Brain microvascular endothelial cell (primary cell): ENCODE data around the gene TMEM109.

Experiments used
- DNase-seq: peaks from one replicate; pipeline ENCODE4 v3.0.0-alpha.2; 2020
- H3K27ac ChIP-seq: fragments of 250-450 bp; sonication (Bioruptor Pico); 2 replicates; pipeline ENCODE4 v1.5.1; 2020; ENCODE audit warnings: mild to moderate bottlenecking, moderate library complexity
- H3K27me3 ChIP-seq: fragments of 250-450 bp; sonication (Bioruptor Pico); replicated peaks from 2 replicates; pipeline ENCODE4 v1.5.1; 2020; ENCODE audit warnings: mild to moderate bottlenecking
- H3K36me3 ChIP-seq: fragments of 250-450 bp; sonication (Bioruptor Pico); replicated peaks from 2 replicates; pipeline ENCODE4 v1.5.1; 2020; ENCODE audit warnings: mild to moderate bottlenecking
- H3K4me3 ChIP-seq: 2 replicates; pipeline ENCODE4 v1.5.1; 2011; ENCODE audit warnings: low read depth, mild to moderate bottlenecking, control low read depth, low read length, moderate library complexity
- in situ Hi-C: cut with HindIII; loops from 2 replicates; pipeline ENCODE4 v1.10.0; 2017; ENCODE audit warnings: low sequenced_read_pairs, low pct_ligation_motif_present
- TF ChIP-seq, protein P1 (sequence below): IDR thresholded peaks from 2 replicates; pipeline ENCODE4 v1.5.1; 2011; ENCODE audit warnings: low read depth, mild to moderate bottlenecking, moderate library complexity, low read length, control low read depth, inconsistent platforms; ENCODE audit errors: missing control alignments

TMEM109 gene, protein sequence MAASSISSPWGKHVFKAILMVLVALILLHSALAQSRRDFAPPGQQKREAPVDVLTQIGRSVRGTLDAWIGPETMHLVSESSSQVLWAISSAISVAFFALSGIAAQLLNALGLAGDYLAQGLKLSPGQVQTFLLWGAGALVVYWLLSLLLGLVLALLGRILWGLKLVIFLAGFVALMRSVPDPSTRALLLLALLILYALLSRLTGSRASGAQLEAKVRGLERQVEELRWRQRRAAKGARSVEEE

DNA sequence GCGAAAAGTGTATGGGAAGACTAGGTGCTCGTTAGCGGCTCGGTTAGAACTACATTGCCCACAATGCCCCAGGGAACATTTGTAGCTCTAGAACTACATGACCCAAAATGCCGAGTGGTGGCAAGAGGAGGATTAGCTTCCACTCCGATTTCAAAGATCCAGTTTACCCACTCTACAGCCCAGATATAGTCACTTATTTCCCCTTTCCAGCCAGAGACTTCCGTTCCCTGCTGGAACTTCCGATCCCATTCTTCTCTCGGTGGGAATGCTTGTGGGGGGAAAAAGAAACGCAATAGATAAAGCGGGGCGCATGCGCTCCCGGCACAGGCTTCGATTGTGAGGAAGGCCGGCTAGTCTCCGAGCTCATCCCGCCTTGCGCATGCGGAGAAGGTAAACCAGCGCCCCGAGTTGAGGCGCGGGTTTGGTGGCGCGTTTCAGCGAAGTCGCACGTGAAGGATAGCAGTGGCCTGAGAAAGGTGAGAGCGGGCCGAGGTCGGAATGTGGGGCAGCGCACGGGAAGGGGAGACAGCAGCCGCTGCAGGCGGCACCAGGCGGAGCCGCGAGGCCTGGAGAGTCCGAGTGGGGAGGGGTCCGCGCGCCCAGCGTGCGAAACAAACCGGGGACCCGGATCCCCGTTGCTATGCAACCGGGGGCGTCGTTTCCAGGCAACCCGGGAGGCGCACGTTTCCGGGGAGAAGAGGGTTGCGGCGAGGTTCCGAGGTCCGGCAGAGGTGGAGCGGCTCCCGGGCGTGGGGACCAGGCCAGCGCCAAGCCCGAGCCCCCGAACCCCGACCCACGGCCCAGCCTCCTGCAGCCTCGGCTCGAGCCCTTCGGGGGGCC is at the start of gene TMEM109:
Gene TMEM109, plus strand, starts transcription at position 366 of the 840 bp plus-strand sequence. CDS start 5,536 bp downstream, outside the sequence.
- no peaks in the 10 kb centered on the region for H3K36me3 ChIP-seq
- H3K27ac ChIP-seq = peak within 1 kb of the TSS; percentile 95
- in situ Hi-C loops = no loop called here
- TF ChIP-seq, protein P1, sequence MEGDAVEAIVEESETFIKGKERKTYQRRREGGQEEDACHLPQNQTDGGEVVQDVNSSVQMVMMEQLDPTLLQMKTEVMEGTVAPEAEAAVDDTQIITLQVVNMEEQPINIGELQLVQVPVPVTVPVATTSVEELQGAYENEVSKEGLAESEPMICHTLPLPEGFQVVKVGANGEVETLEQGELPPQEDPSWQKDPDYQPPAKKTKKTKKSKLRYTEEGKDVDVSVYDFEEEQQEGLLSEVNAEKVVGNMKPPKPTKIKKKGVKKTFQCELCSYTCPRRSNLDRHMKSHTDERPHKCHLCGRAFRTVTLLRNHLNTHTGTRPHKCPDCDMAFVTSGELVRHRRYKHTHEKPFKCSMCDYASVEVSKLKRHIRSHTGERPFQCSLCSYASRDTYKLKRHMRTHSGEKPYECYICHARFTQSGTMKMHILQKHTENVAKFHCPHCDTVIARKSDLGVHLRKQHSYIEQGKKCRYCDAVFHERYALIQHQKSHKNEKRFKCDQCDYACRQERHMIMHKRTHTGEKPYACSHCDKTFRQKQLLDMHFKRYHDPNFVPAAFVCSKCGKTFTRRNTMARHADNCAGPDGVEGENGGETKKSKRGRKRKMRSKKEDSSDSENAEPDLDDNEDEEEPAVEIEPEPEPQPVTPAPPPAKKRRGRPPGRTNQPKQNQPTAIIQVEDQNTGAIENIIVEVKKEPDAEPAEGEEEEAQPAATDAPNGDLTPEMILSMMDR = no peak
- H3K27me3 ChIP-seq = no peaks in the 10 kb centered on the region
- peak within 1 kb of the TSS; percentile 79 for H3K4me3 ChIP-seq
- peak; percentile 83 for DNase-seq

DNA sequence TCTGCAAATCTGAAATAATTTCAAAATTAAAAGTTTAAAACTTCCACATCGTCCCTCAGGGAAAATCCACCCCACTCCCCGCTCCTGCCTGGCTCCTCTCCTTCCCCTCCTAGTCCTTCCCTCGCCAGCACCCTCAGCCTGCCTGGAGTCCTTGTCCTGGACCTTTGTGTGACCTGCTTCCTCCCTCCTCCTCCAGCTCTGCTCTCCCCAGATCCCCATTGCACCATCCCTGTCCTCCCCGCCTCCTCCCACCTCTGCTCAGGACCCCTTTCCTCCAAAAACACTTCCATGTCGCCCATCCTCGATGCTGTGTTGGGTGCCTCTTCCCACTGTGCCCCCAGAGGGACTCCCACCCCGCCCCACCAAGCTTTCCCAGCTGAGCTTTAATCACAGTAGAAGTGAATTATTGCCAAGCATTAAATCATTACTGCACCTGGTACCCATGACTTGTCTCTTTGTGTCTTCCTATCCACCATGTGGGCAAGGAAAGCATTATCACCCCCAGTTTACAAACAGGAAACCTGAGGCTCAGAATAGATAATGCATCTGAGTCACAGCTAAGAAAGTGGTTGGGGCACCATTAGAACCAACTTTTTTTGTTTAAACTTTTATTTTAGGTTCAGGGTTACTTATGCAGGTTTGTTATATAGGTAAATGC is 49.0 kb upstream of the TMEM109 start:
- Histone ChIP-seq H3K27ac (no peak overlapping the region), H3K4me3 (no peak overlapping the region), H3K36me3 (no peaks in the 10 kb centered on the region), H3K27me3 (no peaks in the 10 kb centered on the region)
- in situ Hi-C loops = no loop called here
- DNase-seq = no peak
- TF ChIP-seq, protein P1 = no peak

DNA sequence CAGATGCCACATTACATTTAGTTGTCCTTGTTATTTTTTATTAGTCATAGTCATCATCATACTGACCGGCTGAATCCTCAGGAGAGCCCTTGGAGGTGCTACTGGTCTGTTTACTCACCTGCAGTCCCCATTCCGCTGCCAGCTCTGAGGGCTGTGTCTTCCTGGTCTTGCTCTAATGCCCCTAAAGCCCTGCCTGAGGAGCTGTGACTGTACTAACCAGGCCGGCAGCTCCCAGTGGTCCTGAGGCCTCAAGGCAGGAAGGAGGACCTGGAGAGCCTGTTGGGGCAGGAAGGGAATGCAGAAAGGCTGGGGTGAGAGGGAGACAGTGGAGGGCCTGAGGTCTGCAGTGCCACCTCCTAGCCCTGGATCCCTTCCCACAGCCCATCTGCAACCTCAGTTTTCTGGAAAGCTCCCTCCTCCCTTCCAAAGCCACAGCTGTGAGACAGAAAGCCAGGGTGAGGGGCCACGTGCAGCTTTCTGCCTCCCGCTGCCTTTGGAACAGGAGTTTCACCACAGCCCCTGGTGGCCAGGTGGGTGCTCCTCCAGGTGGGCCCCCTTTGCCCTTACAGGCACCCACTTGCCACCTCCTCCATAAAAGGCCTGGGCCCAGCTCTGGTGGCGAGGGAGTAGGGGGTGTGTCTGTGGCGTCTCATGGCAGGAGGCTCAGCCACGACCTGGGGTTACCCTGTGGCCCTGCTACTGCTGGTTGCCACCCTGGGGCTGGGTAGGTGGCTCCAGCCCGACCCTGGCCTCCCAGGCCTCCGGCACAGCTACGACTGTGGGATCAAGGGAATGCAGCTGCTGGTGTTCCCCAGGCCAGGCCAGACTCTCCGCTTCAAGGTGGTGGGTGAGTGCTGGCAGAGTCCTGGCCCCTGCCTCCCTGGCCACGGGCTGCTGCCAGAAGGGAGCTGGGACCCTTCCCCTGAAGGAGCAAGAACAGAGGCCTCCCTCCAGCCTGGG is 46.8 kb upstream of the TMEM109 start, which contains the start of gene ZP1:
Gene ZP1, plus strand, starts transcription at position 632 of the 960 bp plus-strand sequence. Its CDS starts 20 bp downstream, at position 652.
- no peaks in the 10 kb centered on the region for H3K27me3 ChIP-seq
- in situ Hi-C loops = no loop called here
- no peak within 1 kb of the TSS for H3K4me3 ChIP-seq
- no peaks in the 10 kb centered on the region for H3K36me3 ChIP-seq
- DNase-seq = no peak
- TF ChIP-seq, protein P1 = no peak
- H3K27ac ChIP-seq = no peak within 1 kb of the TSS

DNA sequence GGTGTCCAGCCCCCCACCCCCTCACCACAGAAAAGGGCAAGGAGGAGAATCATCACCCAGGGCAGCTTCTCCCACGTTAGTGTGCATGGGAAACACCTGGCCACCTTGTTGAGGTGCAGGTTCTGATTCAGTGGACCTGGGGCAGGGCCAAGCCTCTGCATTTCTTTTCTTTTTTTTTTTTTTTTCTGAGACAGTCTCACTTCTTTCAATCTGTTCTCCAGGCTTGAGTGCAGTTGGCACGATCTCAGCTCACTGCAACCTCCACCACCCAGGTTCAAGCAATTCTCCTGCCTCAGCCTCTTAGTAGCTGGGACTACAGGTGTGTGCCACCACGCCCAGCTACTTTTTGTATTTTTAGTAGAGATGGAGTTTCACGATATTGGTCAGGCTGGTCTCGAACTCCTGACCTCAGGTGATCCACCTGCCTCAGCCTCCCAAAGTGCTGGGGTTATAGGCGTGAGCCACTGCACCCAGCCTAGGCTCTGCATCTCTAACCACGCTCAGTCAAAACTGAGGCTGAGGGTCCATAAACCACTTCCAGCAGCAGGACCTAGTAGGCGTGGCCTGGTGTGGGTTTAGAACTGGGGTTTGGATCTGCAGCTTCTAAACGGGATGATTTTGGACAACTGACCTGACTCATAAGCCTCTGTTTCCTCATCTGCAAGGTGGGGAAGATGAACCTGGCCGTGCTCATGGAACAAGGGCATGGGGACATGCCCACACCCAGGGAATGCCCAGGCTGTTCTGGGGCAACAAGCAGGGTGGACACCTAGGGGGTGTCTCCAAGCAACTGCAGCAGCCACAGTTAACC is 45.9 kb upstream of the TMEM109 start:
- no peak overlapping the region for H3K4me3 ChIP-seq
- TF ChIP-seq, protein P1 = no peak
- no peak overlapping the region for H3K27ac ChIP-seq
- no peaks in the 10 kb centered on the region for H3K36me3 ChIP-seq
- H3K27me3 ChIP-seq = no peaks in the 10 kb centered on the region
- DNase-seq = no peak
- in situ Hi-C loops = no loop called here
